Activated CD4-positive, alpha-beta T cell treated with anti-CD3 and anti-CD28 coated beads, Interleukin-10, Interleukin-2, amounts not matched to agents 100 ng/mL and 50 ng/mL, durations not matched to agents 16 hours and 8 hours (primary cell): ENCODE measurements around the gene DGKH.
"Not testable (repeated sequence)": the region's sequence is repeated elsewhere in the genome, so short reads cannot be mapped to it uniquely, and the experiment has no call there.

Experiments used
- DNase-seq: peaks from one replicate; pipeline ENCODE4 v3.0.0-alpha.2; 2020

Gene DGKH

GRCh38 chr13:42073683-42074082, 25.2 kb downstream of the DGKH start:
- no peak for DNase-seq

GRCh38 chr13:42075517-42075916, 27.1 kb downstream of the DGKH start:
- no peak for DNase-seq

- no peak for DNase-seq
Measured at GRCh38 chr13:42076309-42076713, 27.9 kb downstream of the DGKH start.

GRCh38 chr13:42078128-42078808, 29.8 kb downstream of the DGKH start:
- no peak for DNase-seq

GRCh38 chr13:42083138-42083770, 34.8 kb downstream of the DGKH start:
- DNase-seq = peak; percentile 37

GRCh38 chr13:42084722-42085121, 36.3 kb downstream of the DGKH start:
- DNase-seq = no peak

- DNase-seq = no peak
Measured at GRCh38 chr13:42086582-42086981, 38.1 kb downstream of the DGKH start.

- DNase-seq = no peak
Measured at GRCh38 chr13:42094516-42095040, 46.1 kb downstream of the DGKH start.

- DNase-seq = not testable (repeated sequence)
Measured at GRCh38 chr13:42096222-42096621, 47.8 kb downstream of the DGKH start.

GRCh38 chr13:42099962-42100675, 51.7 kb downstream of the DGKH start:
- no peak for DNase-seq

GRCh38 chr13:42100960-42101359, 52.5 kb downstream of the DGKH start:
- no peak for DNase-seq

GRCh38 chr13:42101821-42102585, 53.6 kb downstream of the DGKH start:
- no peak for DNase-seq

GRCh38 chr13:42102961-42103865, 54.8 kb downstream of the DGKH start:
- DNase-seq = no peak

- DNase-seq = no peak
Measured at GRCh38 chr13:42106998-42107397, 58.5 kb downstream of the DGKH start.

GRCh38 chr13:42107421-42107820, 59.0 kb downstream of the DGKH start:
- DNase-seq = no peak

- DNase-seq = no peak
Measured at GRCh38 chr13:42108217-42108616, 59.8 kb downstream of the DGKH start.

- no peak for DNase-seq
Measured at GRCh38 chr13:42109957-42110356, 61.5 kb downstream of the DGKH start.

GRCh38 chr13:42110410-42111155, 62.1 kb downstream of the DGKH start:
- peak; percentile 65 for DNase-seq

GRCh38 chr13:42112864-42113263, 64.4 kb downstream of the DGKH start:
- no peak for DNase-seq

- DNase-seq = no peak
Measured at GRCh38 chr13:42113478-42113877, 65.0 kb downstream of the DGKH start.

GRCh38 chr13:42114278-42114677, 65.8 kb downstream of the DGKH start:
- DNase-seq = no peak
